Measurements from ENCODE around the gene DCLRE1B.

- TF ChIP-seq POLR2A (IDR thresholded peaks at IDR 0.05) (no peak), CTCF (IDR thresholded peaks at IDR 0.05) (no peak)
Measured at GRCh38 chr1:113876176-113876575, 28.9 kb upstream of the DCLRE1B start.
